GM18909 (cell line): ENCODE data around the gene DLL4.

Experiments used
- ATAC-seq: cut with Tn5 transposase; IDR thresholded peaks from one replicate; pipeline ENCODE4 v1.9.1; 2021; ENCODE audit warnings: mild to moderate bottlenecking; ENCODE audit not compliant: unreplicated experiment, poor library complexity

The DLL4 gene

GRCh38 chr15:40928821-40929659, at the start of gene DLL4:
DLL4 (plus strand) TSS chr15:40929340; CDS start chr15:40929669, 329 bp downstream.
- ATAC-seq, result peak; percentile 35

GRCh38 chr15:40879609-40880008, 49.5 kb upstream of the DLL4 start:
- no peak for ATAC-seq

GRCh38 chr15:40881351-40881750, 47.8 kb upstream of the DLL4 start:
- ATAC-seq, result no peak

- no peak for ATAC-seq
Measured at GRCh38 chr15:40886586-40886985, 42.6 kb upstream of the DLL4 start.

GRCh38 chr15:40889112-40889511, 40.0 kb upstream of the DLL4 start:
- no peak for ATAC-seq

GRCh38 chr15:40891138-40891537, 38.0 kb upstream of the DLL4 start:
- ATAC-seq, result no peak

- ATAC-seq, result no peak
Measured at GRCh38 chr15:40891810-40892446, 37.2 kb upstream of the DLL4 start.

- ATAC-seq, result no peak
Measured at GRCh38 chr15:40892447-40893012, 36.6 kb upstream of the DLL4 start.

- no peak for ATAC-seq
Measured at GRCh38 chr15:40893019-40893670, 36.0 kb upstream of the DLL4 start.

- peak; percentile 86 for ATAC-seq
Measured at GRCh38 chr15:40893733-40894680, 35.1 kb upstream of the DLL4 start, which contains the start of gene VPS18. VPS18 (plus strand) TSS chr15:40894450; CDS start chr15:40894769, 319 bp downstream.

GRCh38 chr15:40894681-40895448, 34.3 kb upstream of the DLL4 start:
- ATAC-seq, result peak; percentile 38

GRCh38 chr15:40899536-40900207, 29.5 kb upstream of the DLL4 start:
- ATAC-seq, result no peak

- ATAC-seq, result no peak
Measured at GRCh38 chr15:40900256-40901052, 28.7 kb upstream of the DLL4 start.

- ATAC-seq, result no peak
Measured at GRCh38 chr15:40901053-40901443, 28.1 kb upstream of the DLL4 start.

- ATAC-seq, result no peak
Measured at GRCh38 chr15:40902605-40903561, 26.3 kb upstream of the DLL4 start.

GRCh38 chr15:40904552-40905201, 24.5 kb upstream of the DLL4 start:
- ATAC-seq, result no peak
